ENCODE measurements around the gene ZNF326. TPM values are rescaled to one million over a fixed set of nuclear protein-coding genes. Genes with fewer than 3 reads are reported as not detected.
A peak's percentile ranks its signal among the peaks of the same experiment; 100 is the strongest.

The ZNF326 gene
- total RNA-seq, 1 experiment from 2014 or later: 14.7 TPM

- no peak overlapping the region for H3K9ac ChIP-seq (ENCODE audit: low read length)
- DNase-seq: no peak
- H4K20me1 ChIP-seq (ENCODE audit: insufficient read depth, low read depth, low read length): no peaks in the 10 kb centered on the region
- H3K4me3 ChIP-seq (ENCODE audit: low read length): no peak overlapping the region
- no peak overlapping the region for H3K27ac ChIP-seq (ENCODE audit: low read length)
- H3K4me2 ChIP-seq (ENCODE audit: low read depth, low read length, poor library complexity, severe bottlenecking): no peak overlapping the region
- H3K9me2 ChIP-seq (replicated peaks; ENCODE audit: insufficient read depth, low read length): no peaks in the 10 kb centered on the region
- H3K4me1 ChIP-seq (ENCODE audit: low read length): peaks cover 24% of the 10 kb centered on the region
- no peak overlapping the region for H2AFZ ChIP-seq (ENCODE audit: low read length)
- no peaks in the 10 kb centered on the region for H3K9me3 ChIP-seq (ENCODE audit: low read length)
- no peaks in the 10 kb centered on the region for H3K27me3 ChIP-seq (ENCODE audit: low read length)
- H3K79me2 ChIP-seq (ENCODE audit: low read length): no peaks in the 10 kb centered on the region
- no peaks in the 10 kb centered on the region for H3K36me3 ChIP-seq (ENCODE audit: insufficient read depth, low read length)
These were observed 35.9 kb upstream of the ZNF326 start for GRCh38 chr1:89958851-89959654.

GRCh38 chr1:89959719-89960118 lies 35.2 kb upstream of the ZNF326 start:
- H3K4me3 ChIP-seq (ENCODE audit: low read length): no peak overlapping the region

GRCh38 chr1:89962024-89962741 lies 32.7 kb upstream of the ZNF326 start:
- Histone ChIP-seq H3K9me2 (replicated peaks; ENCODE audit: insufficient read depth, low read length) (no peaks in the 10 kb centered on the region), H4K20me1 (ENCODE audit: insufficient read depth, low read depth, low read length) (no peaks in the 10 kb centered on the region), H3K4me2 (ENCODE audit: low read depth, low read length, poor library complexity, severe bottlenecking) (peak overlapping the region; percentile 32), H3K9me3 (ENCODE audit: low read length) (no peaks in the 10 kb centered on the region), H3K4me1 (ENCODE audit: low read length) (peaks cover 20% of the 10 kb centered on the region), H3K36me3 (ENCODE audit: insufficient read depth, low read length) (no peaks in the 10 kb centered on the region), H3K4me3 (ENCODE audit: low read length) (no peak overlapping the region), H3K79me2 (ENCODE audit: low read length) (no peaks in the 10 kb centered on the region), H3K27me3 (ENCODE audit: low read length) (no peaks in the 10 kb centered on the region), H3K9ac (ENCODE audit: low read length) (no peak overlapping the region), H2AFZ (ENCODE audit: low read length) (no peak overlapping the region), H3K27ac (ENCODE audit: low read length) (no peak overlapping the region)
- no peak for DNase-seq

More at GRCh38 chr1:89959719-89960118, 35.2 kb upstream of the ZNF326 start:
- no peaks in the 10 kb centered on the region for H3K9me3 ChIP-seq (ENCODE audit: low read length)
- no peak overlapping the region for H3K27ac ChIP-seq (ENCODE audit: low read length)
- peaks cover 24% of the 10 kb centered on the region for H3K4me1 ChIP-seq (ENCODE audit: low read length)
- H3K4me2 ChIP-seq (ENCODE audit: low read depth, low read length, poor library complexity, severe bottlenecking): no peak overlapping the region
- H2AFZ ChIP-seq (ENCODE audit: low read length): no peak overlapping the region
- no peak for DNase-seq
- no peaks in the 10 kb centered on the region for H4K20me1 ChIP-seq (ENCODE audit: insufficient read depth, low read depth, low read length)
- no peak overlapping the region for H3K9ac ChIP-seq (ENCODE audit: low read length)
- no peaks in the 10 kb centered on the region for H3K27me3 ChIP-seq (ENCODE audit: low read length)
- no peaks in the 10 kb centered on the region for H3K36me3 ChIP-seq (ENCODE audit: insufficient read depth, low read length)
- H3K9me2 ChIP-seq (replicated peaks; ENCODE audit: insufficient read depth, low read length): no peaks in the 10 kb centered on the region
- no peaks in the 10 kb centered on the region for H3K79me2 ChIP-seq (ENCODE audit: low read length)

GRCh38 chr1:89962742-89963075 lies 32.2 kb upstream of the ZNF326 start:
- Histone ChIP-seq H3K36me3 (ENCODE audit: insufficient read depth, low read length) (no peaks in the 10 kb centered on the region), H3K79me2 (ENCODE audit: low read length) (no peaks in the 10 kb centered on the region), H3K9me2 (replicated peaks; ENCODE audit: insufficient read depth, low read length) (no peaks in the 10 kb centered on the region), H3K27me3 (ENCODE audit: low read length) (no peaks in the 10 kb centered on the region), H3K27ac (ENCODE audit: low read length) (no peak overlapping the region), H3K4me2 (ENCODE audit: low read depth, low read length, poor library complexity, severe bottlenecking) (peak overlapping the region; percentile 32), H3K9me3 (ENCODE audit: low read length) (no peaks in the 10 kb centered on the region), H4K20me1 (ENCODE audit: insufficient read depth, low read depth, low read length) (no peaks in the 10 kb centered on the region), H2AFZ (ENCODE audit: low read length) (no peak overlapping the region), H3K9ac (ENCODE audit: low read length) (no peak overlapping the region), H3K4me1 (ENCODE audit: low read length) (peaks cover 19% of the 10 kb centered on the region), H3K4me3 (ENCODE audit: low read length) (no peak overlapping the region)
- DNase-seq: no peak

- Histone ChIP-seq H3K9me3 (ENCODE audit: low read length) (no peaks in the 10 kb centered on the region), H2AFZ (ENCODE audit: low read length) (no peak overlapping the region), H3K9ac (ENCODE audit: low read length) (no peak overlapping the region), H3K27ac (ENCODE audit: low read length) (no peak overlapping the region), H3K79me2 (ENCODE audit: low read length) (no peaks in the 10 kb centered on the region), H3K4me3 (ENCODE audit: low read length) (no peak overlapping the region), H3K9me2 (replicated peaks; ENCODE audit: insufficient read depth, low read length) (no peaks in the 10 kb centered on the region), H3K4me2 (ENCODE audit: low read depth, low read length, poor library complexity, severe bottlenecking) (no peak overlapping the region), H4K20me1 (ENCODE audit: insufficient read depth, low read depth, low read length) (no peaks in the 10 kb centered on the region), H3K36me3 (ENCODE audit: insufficient read depth, low read length) (no peaks in the 10 kb centered on the region), H3K27me3 (ENCODE audit: low read length) (no peaks in the 10 kb centered on the region), H3K4me1 (ENCODE audit: low read length) (peaks cover 19% of the 10 kb centered on the region)
- DNase-seq: no peak
These were observed 29.6 kb upstream of the ZNF326 start for GRCh38 chr1:89965193-89965768.

- Histone ChIP-seq H3K36me3 (ENCODE audit: insufficient read depth, low read length) (no peaks in the 10 kb centered on the region), H2AFZ (ENCODE audit: low read length) (no peak overlapping the region; the same call in 1 of the 2 replicates), H3K4me2 (ENCODE audit: low read depth, low read length, poor library complexity, severe bottlenecking) (peak overlapping the region; percentile 33), H3K4me3 (ENCODE audit: low read length) (no peak overlapping the region), H3K9me3 (ENCODE audit: low read length) (no peaks in the 10 kb centered on the region), H3K27ac (ENCODE audit: low read length) (no peak overlapping the region), H3K4me1 (ENCODE audit: low read length) (peaks cover 19% of the 10 kb centered on the region), H3K79me2 (ENCODE audit: low read length) (no peaks in the 10 kb centered on the region), H3K9ac (ENCODE audit: low read length) (no peak overlapping the region), H3K27me3 (ENCODE audit: low read length) (no peaks in the 10 kb centered on the region), H3K9me2 (replicated peaks; ENCODE audit: insufficient read depth, low read length) (no peaks in the 10 kb centered on the region), H4K20me1 (ENCODE audit: insufficient read depth, low read depth, low read length) (no peaks in the 10 kb centered on the region)
- DNase-seq: no peak
These were observed 28.3 kb upstream of the ZNF326 start for GRCh38 chr1:89966656-89967055.

GRCh38 chr1:89971600-89971999 lies 23.3 kb upstream of the ZNF326 start:
- H3K9me3 ChIP-seq (ENCODE audit: low read length): no peaks in the 10 kb centered on the region
- DNase-seq: no peak
- H3K36me3 ChIP-seq (ENCODE audit: insufficient read depth, low read length): no peaks in the 10 kb centered on the region
- no peak overlapping the region for H3K9ac ChIP-seq (ENCODE audit: low read length)
- no peak overlapping the region for H3K4me3 ChIP-seq (ENCODE audit: low read length)
- H3K27ac ChIP-seq (ENCODE audit: low read length): no peak overlapping the region
- no peak overlapping the region for H3K4me2 ChIP-seq (ENCODE audit: low read depth, low read length, poor library complexity, severe bottlenecking)
- peaks cover 3% of the 10 kb centered on the region for H3K4me1 ChIP-seq (ENCODE audit: low read length)
- H3K79me2 ChIP-seq (ENCODE audit: low read length): no peaks in the 10 kb centered on the region
- no peaks in the 10 kb centered on the region for H4K20me1 ChIP-seq (ENCODE audit: insufficient read depth, low read depth, low read length)
- H3K27me3 ChIP-seq (ENCODE audit: low read length): no peaks in the 10 kb centered on the region
- H2AFZ ChIP-seq (ENCODE audit: low read length): no peak overlapping the region
- H3K9me2 ChIP-seq (replicated peaks; ENCODE audit: insufficient read depth, low read length): no peaks in the 10 kb centered on the region

GRCh38 chr1:89972024-89972423 lies 22.9 kb upstream of the ZNF326 start:
- no peak overlapping the region for H3K4me3 ChIP-seq (ENCODE audit: low read length)
- no peaks in the 10 kb centered on the region for H3K27me3 ChIP-seq (ENCODE audit: low read length)
- no peaks in the 10 kb centered on the region for H3K9me3 ChIP-seq (ENCODE audit: low read length)
- H2AFZ ChIP-seq (ENCODE audit: low read length): no peak overlapping the region
- no peak overlapping the region for H3K9ac ChIP-seq (ENCODE audit: low read length)
- H3K79me2 ChIP-seq (ENCODE audit: low read length): no peaks in the 10 kb centered on the region
- H3K27ac ChIP-seq (ENCODE audit: low read length): no peak overlapping the region
- H3K36me3 ChIP-seq (ENCODE audit: insufficient read depth, low read length): no peaks in the 10 kb centered on the region
- no peaks in the 10 kb centered on the region for H3K9me2 ChIP-seq (replicated peaks; ENCODE audit: insufficient read depth, low read length)
- H4K20me1 ChIP-seq (ENCODE audit: insufficient read depth, low read depth, low read length): no peaks in the 10 kb centered on the region
- no peak overlapping the region for H3K4me2 ChIP-seq (ENCODE audit: low read depth, low read length, poor library complexity, severe bottlenecking)
- no peak for DNase-seq
- H3K4me1 ChIP-seq (ENCODE audit: low read length): no peaks in the 10 kb centered on the region
